Upper lobe of right lung (tissue), 1 donor: ENCODE results near the gene TSPYL6. TPM values are rescaled to one million over a fixed set of nuclear protein-coding genes. Genes with fewer than 3 reads are reported as not detected.
"Not testable (repeated sequence)": the region's sequence is repeated elsewhere in the genome, so short reads cannot be mapped to it uniquely, and the experiment has no call there.

Experiments used
- ATAC-seq: fragments of 200-7000 bp; cut with Tn5 transposase; one replicate; pipeline ENCODE4 v1.9.1; 2020; ENCODE audit warnings: mild to moderate bottlenecking, moderate library complexity
- DNase-seq: peaks from one replicate; pipeline ENCODE4 v3.0.0-alpha.2; 2020
- H3K27ac ChIP-seq: fragments of 200-600 bp; one replicate; pipeline ENCODE4 v1.8.0; 2022
- H3K27me3 ChIP-seq: fragments of 200-600 bp; one replicate; pipeline ENCODE4 v1.8.0; 2022; ENCODE audit warnings: mild to moderate bottlenecking
- H3K36me3 ChIP-seq: fragments of 200-600 bp; one replicate; pipeline ENCODE4 v1.8.0; 2022
- H3K4me1 ChIP-seq: fragments of 200-600 bp; one replicate; pipeline ENCODE4 v1.8.0; 2022
- H3K4me3 ChIP-seq: fragments of 200-600 bp; one replicate; pipeline ENCODE4 v1.8.0; 2022; ENCODE audit warnings: mild to moderate bottlenecking
- H3K9me3 ChIP-seq: fragments of 200-600 bp; one replicate; pipeline ENCODE4 v1.8.0; 2022
- intact Hi-C: fragments of 100-400 bp; cut with DNase I; formaldehyde crosslinking; loops from one replicate; pipeline ENCODE4 v1.11.0; 2022
- total RNA-seq: library from RNA; stranded (reverse); fragmentation: NEBNext Ultra II Directional; extraction: Animal tissue kit (Norgen Biotek cat#: 25700); gene quantifications from one replicate; pipeline ENCODE4 v1.2.1, GENCODE V29; 2021
- TF ChIP-seq, protein P1 (sequence below): fragments of 200-600 bp; IDR thresholded peaks from one replicate; pipeline ENCODE4 v1.8.0; 2022; ENCODE audit warnings: antibody characterized with exemption
- donor health status: DM: no; HTN: yes; CAD: no; lungs with severe emphysema.

The TSPYL6 gene
- total RNA-seq, 1 donor from 2014 or later, result not detected

- H3K4me1 ChIP-seq, result no peaks in the 10 kb centered on the region
- no peak for DNase-seq
- no peak overlapping the region for H3K4me3 ChIP-seq
- H3K9me3 ChIP-seq, result no peaks in the 10 kb centered on the region
- ATAC-seq, result no peak
- H3K36me3 ChIP-seq, result no peaks in the 10 kb centered on the region
- intact Hi-C loops, result no loop called here
- no peaks in the 10 kb centered on the region for H3K27me3 ChIP-seq
- H3K27ac ChIP-seq, result no peak overlapping the region
- TF ChIP-seq, protein P1, sequence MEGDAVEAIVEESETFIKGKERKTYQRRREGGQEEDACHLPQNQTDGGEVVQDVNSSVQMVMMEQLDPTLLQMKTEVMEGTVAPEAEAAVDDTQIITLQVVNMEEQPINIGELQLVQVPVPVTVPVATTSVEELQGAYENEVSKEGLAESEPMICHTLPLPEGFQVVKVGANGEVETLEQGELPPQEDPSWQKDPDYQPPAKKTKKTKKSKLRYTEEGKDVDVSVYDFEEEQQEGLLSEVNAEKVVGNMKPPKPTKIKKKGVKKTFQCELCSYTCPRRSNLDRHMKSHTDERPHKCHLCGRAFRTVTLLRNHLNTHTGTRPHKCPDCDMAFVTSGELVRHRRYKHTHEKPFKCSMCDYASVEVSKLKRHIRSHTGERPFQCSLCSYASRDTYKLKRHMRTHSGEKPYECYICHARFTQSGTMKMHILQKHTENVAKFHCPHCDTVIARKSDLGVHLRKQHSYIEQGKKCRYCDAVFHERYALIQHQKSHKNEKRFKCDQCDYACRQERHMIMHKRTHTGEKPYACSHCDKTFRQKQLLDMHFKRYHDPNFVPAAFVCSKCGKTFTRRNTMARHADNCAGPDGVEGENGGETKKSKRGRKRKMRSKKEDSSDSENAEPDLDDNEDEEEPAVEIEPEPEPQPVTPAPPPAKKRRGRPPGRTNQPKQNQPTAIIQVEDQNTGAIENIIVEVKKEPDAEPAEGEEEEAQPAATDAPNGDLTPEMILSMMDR, result no peak
Observed at GRCh38 chr2:54274781-54275242, 18.8 kb upstream of the TSPYL6 start.

GRCh38 chr2:54271843-54272627, 16.0 kb upstream of the TSPYL6 start:
- H3K36me3 ChIP-seq, result no peaks in the 10 kb centered on the region
- no peaks in the 10 kb centered on the region for H3K27me3 ChIP-seq
- peak; percentile 88 for ATAC-seq
- no peaks in the 10 kb centered on the region for H3K9me3 ChIP-seq
- no peak for DNase-seq
- no peak overlapping the region for H3K4me3 ChIP-seq
- TF ChIP-seq, protein P1, result no peak
- H3K4me1 ChIP-seq, result no peaks in the 10 kb centered on the region
- H3K27ac ChIP-seq, result no peak overlapping the region
- intact Hi-C loops, result no loop called here

DNA sequence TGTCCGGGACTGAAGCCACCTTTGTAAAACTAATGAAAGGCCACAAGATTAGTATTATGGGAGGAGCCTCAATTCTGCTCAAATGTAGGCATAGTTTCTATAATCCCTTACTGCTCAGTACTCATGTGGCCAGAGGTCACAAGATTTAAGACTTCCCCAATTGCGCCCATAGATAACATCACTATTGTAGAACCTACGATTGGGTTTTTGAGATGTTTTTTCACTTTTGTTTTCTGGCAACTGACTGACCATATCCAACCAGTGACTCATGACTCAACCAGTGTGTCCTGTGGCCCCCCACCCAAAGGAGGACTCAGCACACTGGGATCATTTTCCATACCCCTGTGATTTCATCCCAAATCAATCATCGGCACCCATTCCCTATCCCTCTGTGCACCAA, 15.2 kb upstream of the TSPYL6 start:
- peak; percentile 48 for ATAC-seq
- intact Hi-C loops, result no loop called here
- H3K4me1 ChIP-seq, result no peaks in the 10 kb centered on the region

DNA sequence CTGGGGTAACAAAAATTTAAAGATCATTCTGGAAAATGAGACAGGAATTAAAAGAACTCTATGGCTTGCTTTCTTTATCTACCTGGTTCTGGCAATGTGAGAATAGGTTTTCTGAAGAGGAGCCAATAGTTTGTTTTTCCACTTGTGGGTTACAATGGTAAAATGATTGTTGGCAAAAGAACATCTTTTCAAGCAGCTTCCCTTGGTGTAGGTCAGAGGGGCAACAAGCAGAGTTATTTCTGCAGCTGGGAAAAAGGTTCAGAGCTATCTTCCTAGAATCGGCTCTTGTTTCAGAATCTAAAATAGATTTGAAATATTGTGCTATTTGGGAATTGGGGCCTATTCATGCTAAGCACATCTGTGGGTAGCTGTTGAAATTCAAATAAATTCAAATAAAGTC, 11.5 kb upstream of the TSPYL6 start:
- no peak overlapping the region for H3K27ac ChIP-seq
- DNase-seq (no peak), ATAC-seq (no peak)
- intact Hi-C loops, result no loop called here
- H3K36me3 ChIP-seq, result no peaks in the 10 kb centered on the region
- no peaks in the 10 kb centered on the region for H3K27me3 ChIP-seq
- H3K4me3 ChIP-seq, result no peak overlapping the region
- no peaks in the 10 kb centered on the region for H3K9me3 ChIP-seq
- TF ChIP-seq, protein P1, result no peak
- H3K4me1 ChIP-seq, result no peaks in the 10 kb centered on the region

More for the DNA sequence above, 15.2 kb upstream of the TSPYL6 start:
- no peak overlapping the region for H3K4me3 ChIP-seq
- no peak for DNase-seq
- no peaks in the 10 kb centered on the region for H3K27me3 ChIP-seq
- H3K27ac ChIP-seq, result no peak overlapping the region
- no peaks in the 10 kb centered on the region for H3K36me3 ChIP-seq
- no peaks in the 10 kb centered on the region for H3K9me3 ChIP-seq
- TF ChIP-seq, protein P1, result no peak

DNA sequence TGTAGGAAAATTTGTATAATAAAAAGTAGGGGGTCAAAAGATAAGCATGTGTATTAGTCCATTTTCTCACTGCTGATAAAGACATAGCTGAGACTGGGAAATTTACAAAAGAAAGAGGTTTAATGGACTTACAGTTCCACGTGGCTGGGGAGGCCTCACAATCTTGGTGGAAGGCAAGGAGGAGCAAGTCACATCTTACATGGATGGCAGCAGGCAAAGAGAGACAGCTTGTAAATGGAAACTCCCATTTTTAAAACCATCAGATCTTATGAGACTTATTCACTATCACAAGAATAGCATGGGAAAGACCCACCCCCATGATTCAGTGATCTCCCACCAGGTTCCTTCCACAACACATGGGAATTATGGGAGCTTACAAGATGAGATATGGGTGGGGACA, 9.1 kb upstream of the TSPYL6 start:
- not testable (repeated sequence) for H3K36me3 ChIP-seq, H3K27me3 ChIP-seq, ATAC-seq

GRCh38 chr2:54262015-54262765, 6.2 kb upstream of the TSPYL6 start:
- H3K4me1 ChIP-seq, result no peaks in the 10 kb centered on the region
- DNase-seq, result no peak
- TF ChIP-seq, protein P1, result no peak
- no peak for ATAC-seq
- H3K9me3 ChIP-seq, result no peaks in the 10 kb centered on the region
- no peaks in the 10 kb centered on the region for H3K27me3 ChIP-seq
- intact Hi-C loops, result no loop called here
- no peak overlapping the region for H3K27ac ChIP-seq
- H3K4me3 ChIP-seq, result no peak overlapping the region
- no peaks in the 10 kb centered on the region for H3K36me3 ChIP-seq

More for the DNA sequence above, 9.1 kb upstream of the TSPYL6 start:
- DNase-seq, H3K4me1 ChIP-seq, H3K27ac ChIP-seq, H3K4me3 ChIP-seq, H3K9me3 ChIP-seq, intact Hi-C loops: not testable (repeated sequence)
